Neuronal stem cell (in vitro differentiated cells): Measurements from ENCODE around the gene BMPR2.
"Not testable (repeated sequence)": the region's sequence is repeated elsewhere in the genome, so short reads cannot be mapped to it uniquely, and the experiment has no call there.

Source experiments
- DNase-seq: peaks from one replicate; pipeline ENCODE4 v3.0.0-alpha.2; 2013; ENCODE audit warnings: low spot score
- H2AFZ ChIP-seq: one replicate; pipeline ENCODE4 v1.6.1; 2013; ENCODE audit warnings: mild to moderate bottlenecking, low read length, inconsistent platforms
- H2AK5ac ChIP-seq: 2 replicates; pipeline ENCODE4 v1.6.1; 2013; ENCODE audit warnings: low read depth, mild to moderate bottlenecking, inconsistent platforms, low read length, moderate library complexity, mixed read lengths
- H2BK120ac ChIP-seq: 2 replicates; pipeline ENCODE4 v1.6.1; 2013; ENCODE audit warnings: low read depth, mild to moderate bottlenecking, inconsistent platforms, low read length, moderate library complexity, mixed read lengths
- H2BK12ac ChIP-seq: one replicate; pipeline ENCODE4 v1.6.1; 2013; ENCODE audit warnings: low read length, inconsistent platforms
- H2BK15ac ChIP-seq: 2 replicates; pipeline ENCODE4 v1.6.1; 2013; ENCODE audit warnings: mild to moderate bottlenecking, low read length, inconsistent platforms, mixed read lengths
- H2BK5ac ChIP-seq: one replicate; pipeline ENCODE4 v1.6.1; 2013; ENCODE audit warnings: inconsistent platforms, mild to moderate bottlenecking, low read length, moderate library complexity
- H3K14ac ChIP-seq: one replicate; pipeline ENCODE4 v1.6.1; 2013; ENCODE audit warnings: low read length, inconsistent platforms
- H3K18ac ChIP-seq: 2 replicates; pipeline ENCODE4 v1.6.1; 2013; ENCODE audit warnings: low read length, inconsistent platforms
- H3K23ac ChIP-seq: 2 replicates; pipeline ENCODE4 v1.6.1; 2013; ENCODE audit warnings: low read depth, mild to moderate bottlenecking, mixed read lengths, low read length, inconsistent platforms; ENCODE audit not compliant: poor library complexity
- H3K27ac ChIP-seq: replicated peaks from 3 replicates; pipeline ENCODE4 v1.5.1; 2013; ENCODE audit warnings: low read length, inconsistent platforms
- H3K27me3 ChIP-seq, 3 experiments: 2 replicates each; pipeline ENCODE4 v1.6.1; 2013; ENCODE audit warnings: low read length in 3 of 3, mild to moderate bottlenecking in 2 of 3, inconsistent platforms in 1 of 3, low read depth in 1 of 3, mixed read lengths in 1 of 3, moderate library complexity in 1 of 3; ENCODE audit not compliant: control insufficient read depth in 3 of 3, insufficient read depth in 3 of 3
- H3K36me3 ChIP-seq, 2 donors: replicated peaks in 1 of 2; 2 replicates each; pipeline ENCODE4 v1.6.1; 2013; ENCODE audit warnings: low read length in 2 of 2; ENCODE audit not compliant: control insufficient read depth in 2 of 2, insufficient read depth in 2 of 2
- H3K4ac ChIP-seq: 2 replicates; pipeline ENCODE4 v1.6.1; 2013; ENCODE audit warnings: inconsistent platforms, mild to moderate bottlenecking, low read length, moderate library complexity
- H3K4me1 ChIP-seq, 2 donors: 1 replicate in 1 of 2; 2 replicates in 1 of 2; pipeline ENCODE4 v1.6.1; 2013; ENCODE audit warnings: low read length in 2 of 2, low read depth in 1 of 2; ENCODE audit not compliant: control insufficient read depth in 2 of 2, insufficient read depth in 1 of 2
- H3K4me2 ChIP-seq: one replicate; pipeline ENCODE4 v1.6.1; 2013; ENCODE audit warnings: mild to moderate bottlenecking, low read length, inconsistent platforms; ENCODE audit not compliant: insufficient read depth, poor library complexity, severe bottlenecking
- H3K4me3 ChIP-seq, 2 donors: 2 replicates each; pipeline ENCODE4 v1.5.1; 2013; ENCODE audit warnings: low read length in 2 of 2, mild to moderate bottlenecking in 2 of 2, inconsistent platforms in 1 of 2, moderate library complexity in 1 of 2
- H3K79me1 ChIP-seq: one replicate; pipeline ENCODE4 v1.6.1; 2013; ENCODE audit warnings: low read depth, mild to moderate bottlenecking, inconsistent platforms, low read length, moderate library complexity
- H3K9ac ChIP-seq: one replicate; pipeline ENCODE4 v1.6.1; 2013; ENCODE audit warnings: mild to moderate bottlenecking, low read depth, low read length, inconsistent platforms; ENCODE audit not compliant: poor library complexity
- H3K9me3 ChIP-seq, 2 donors: replicated peaks in 1 of 2; 2 replicates each; pipeline versions ENCODE3 to v1.6.1; 2013; ENCODE audit warnings: low read length in 2 of 2, mild to moderate bottlenecking in 2 of 2, inconsistent platforms in 1 of 2, low read depth in 1 of 2, mixed read lengths in 1 of 2, moderate library complexity in 1 of 2; ENCODE audit not compliant: control insufficient read depth in 2 of 2, insufficient read depth in 1 of 2
- H4K8ac ChIP-seq: one replicate; pipeline ENCODE4 v1.6.1; 2013; ENCODE audit warnings: low read depth, mild to moderate bottlenecking, inconsistent platforms, low read length, moderate library complexity
- H4K91ac ChIP-seq: one replicate; pipeline ENCODE4 v1.6.1; 2013; ENCODE audit warnings: low read length, low read depth, mild to moderate bottlenecking, inconsistent platforms; ENCODE audit not compliant: poor library complexity
- WGBS, 2 donors: extraction: QIAGEN DNeasy Blood & Tissue Kit; methylation state at CpG; one replicate each; pipeline ENCODE4 v1.1.7; 2013; ENCODE audit warnings: missing lambda C conversion rate in 2 of 2, mixed read lengths in 1 of 2; ENCODE audit not compliant: insufficient read length in 2 of 2, insufficient replicate concordance in 1 of 2; ENCODE audit errors: extremely low coverage in 2 of 2; 5-methylcytosine and 5-hydroxymethylcytosine counted together

BMPR2 gene

GRCh38 chr2:202497473-202497866 is 121.3 kb downstream of the BMPR2 start:
- H3K36me3 ChIP-seq, DNase-seq, H2AFZ ChIP-seq, H2BK5ac ChIP-seq, H2BK12ac ChIP-seq, H3K4ac ChIP-seq, H3K14ac ChIP-seq, H3K27me3 ChIP-seq, H2BK15ac ChIP-seq, H3K9me3 ChIP-seq, H2AK5ac ChIP-seq, H4K8ac ChIP-seq, H3K27ac ChIP-seq, H3K79me1 ChIP-seq, H4K91ac ChIP-seq, H3K9ac ChIP-seq, H3K23ac ChIP-seq, H3K18ac ChIP-seq, H3K4me1 ChIP-seq, H2BK120ac ChIP-seq: not testable (repeated sequence)
- no CpG with 5 or more reads among the region's 7 CpGs for WGBS, 2 donors
- Histone ChIP-seq H3K4me3 (peak overlapping the region in 1 of 2 donors; percentile 75), H3K4me2 (peak overlapping the region; percentile 69)

DNA sequence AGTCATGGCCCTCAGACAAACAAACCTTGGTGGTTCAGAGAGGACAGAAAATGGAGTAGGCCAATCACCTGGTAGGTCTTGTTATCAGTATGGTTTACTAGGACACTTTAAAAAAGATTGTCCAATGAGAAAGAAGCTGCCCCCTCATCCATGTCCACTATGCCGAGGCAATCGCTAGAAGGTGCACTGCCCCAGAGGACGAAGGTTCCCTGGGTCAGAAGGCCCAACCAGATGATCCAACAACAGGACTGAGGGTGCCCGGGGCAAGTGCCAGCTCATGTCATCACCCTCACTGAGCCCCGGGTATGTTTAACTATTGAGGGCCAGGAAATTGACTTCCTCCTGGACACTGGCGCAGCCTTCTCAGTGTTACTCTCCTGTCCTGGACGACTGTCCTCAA is 123.7 kb downstream of the BMPR2 start:
- H3K4me3 ChIP-seq, H3K9ac ChIP-seq, H3K14ac ChIP-seq, H3K79me1 ChIP-seq, H4K91ac ChIP-seq, H2BK5ac ChIP-seq, H2AK5ac ChIP-seq, H3K4me1 ChIP-seq, H3K23ac ChIP-seq, H3K36me3 ChIP-seq, H3K27ac ChIP-seq, DNase-seq, H2BK120ac ChIP-seq, H2BK15ac ChIP-seq, H3K27me3 ChIP-seq, H3K18ac ChIP-seq, H3K9me3 ChIP-seq, H3K4ac ChIP-seq, H2AFZ ChIP-seq, H2BK12ac ChIP-seq, H3K4me2 ChIP-seq, H4K8ac ChIP-seq: not testable (repeated sequence)
- WGBS, 2 donors = no CpG with 5 or more reads among the region's 7 CpGs

DNA sequence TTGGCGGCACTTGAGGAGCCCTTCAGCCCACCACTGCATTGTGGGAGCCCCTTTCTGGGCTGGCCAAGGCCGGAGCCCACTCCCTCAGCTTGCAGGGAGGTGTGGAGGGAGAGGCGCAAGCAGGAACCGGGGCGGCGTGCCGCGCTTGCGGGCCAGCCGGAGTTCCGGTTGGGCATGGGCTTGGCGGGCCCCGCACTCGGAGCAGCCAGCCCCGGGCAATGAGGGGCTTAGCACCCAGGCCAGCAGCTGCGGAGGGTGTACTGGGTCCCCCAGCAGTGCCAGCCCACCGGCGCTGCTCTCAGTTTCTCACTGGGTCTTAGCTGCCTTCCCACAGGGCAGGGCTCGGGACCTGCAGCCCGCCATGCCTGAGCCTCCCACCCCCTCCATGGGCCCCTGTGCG is 127.1 kb downstream of the BMPR2 start:
- H2BK12ac ChIP-seq, H3K27me3 ChIP-seq, H3K4me2 ChIP-seq, H3K27ac ChIP-seq, H4K91ac ChIP-seq, H3K4me1 ChIP-seq, H3K9ac ChIP-seq, H3K4ac ChIP-seq, DNase-seq, H2BK120ac ChIP-seq, H4K8ac ChIP-seq, H3K4me3 ChIP-seq, H3K9me3 ChIP-seq, H3K18ac ChIP-seq, H2BK15ac ChIP-seq, H2AK5ac ChIP-seq, H3K79me1 ChIP-seq, H2AFZ ChIP-seq, H3K23ac ChIP-seq, H2BK5ac ChIP-seq, H3K14ac ChIP-seq, H3K36me3 ChIP-seq: not testable (repeated sequence)
- no CpG with 5 or more reads among the region's 21 CpGs for WGBS, 2 donors

DNA sequence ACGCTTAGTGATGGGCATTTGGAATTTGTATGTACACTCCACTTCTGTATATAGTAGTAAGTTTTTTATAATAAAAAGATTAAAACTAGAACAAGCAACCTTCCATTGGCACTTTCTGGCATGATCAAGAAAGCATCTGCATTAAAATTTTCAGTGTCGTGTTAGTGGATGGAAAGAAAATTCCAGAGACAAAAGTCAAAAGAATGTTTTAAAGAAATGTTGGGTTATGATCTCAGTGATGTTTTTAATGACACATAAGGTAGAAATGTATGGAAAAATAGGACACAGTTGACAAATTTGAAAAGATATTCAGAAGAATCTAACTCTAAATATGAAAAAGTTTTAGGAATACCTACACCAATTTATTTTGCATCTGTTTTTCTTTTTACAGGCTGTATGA is 132.6 kb downstream of the BMPR2 start:
- Histone ChIP-seq H3K4me2 (no peak overlapping the region), H3K27ac (no peak overlapping the region), H2BK120ac (no peak overlapping the region), H3K23ac (no peak overlapping the region), H2BK5ac (no peak overlapping the region), H3K14ac (no peak overlapping the region), H2BK15ac (no peak overlapping the region), H2BK12ac (no peak overlapping the region), H2AFZ (no peak overlapping the region), H3K9me3 (no peaks in the 10 kb centered on the region), H3K4me1 (no peaks in the 10 kb centered on the region), H3K27me3 (no peaks in the 10 kb centered on the region), H3K18ac (no peak overlapping the region), H2AK5ac (no peak overlapping the region), H3K4ac (no peak overlapping the region), H3K79me1 (no peaks in the 10 kb centered on the region), H3K36me3 (peaks cover 0 to 13% of the 10 kb centered on the region in 2 donors), H4K8ac (no peak overlapping the region), H4K91ac (no peak overlapping the region), H3K4me3 (no peak overlapping the region), H3K9ac (no peak overlapping the region)
- no peak for DNase-seq
- no CpG with 5 or more reads among the region's 2 CpGs for WGBS, 2 donors
